ENCODE data around the gene INSIG2.

INSIG2 gene

GRCh38 chr2:118088051-118089024, at the start of gene INSIG2:
Gene INSIG2, plus strand, starts transcription at chr2:118088471. Its CDS starts 8,086 bp downstream, at chr2:118096557.
- DNase-seq, result peak; percentile 98

- no peak for DNase-seq
Observed at GRCh38 chr2:118040891-118041290, 47.4 kb upstream of the INSIG2 start.

- DNase-seq, result no peak
Observed at GRCh38 chr2:118044103-118044716, 44.1 kb upstream of the INSIG2 start.

GRCh38 chr2:118044854-118045253, 43.4 kb upstream of the INSIG2 start:
- no peak for DNase-seq

- no peak for DNase-seq
Observed at GRCh38 chr2:118045286-118045685, 43.0 kb upstream of the INSIG2 start.

- peak; percentile 75 for DNase-seq
Observed at GRCh38 chr2:118046634-118047210, 41.5 kb upstream of the INSIG2 start.

GRCh38 chr2:118047380-118047826, 40.9 kb upstream of the INSIG2 start:
- no peak for DNase-seq

GRCh38 chr2:118048401-118048800, 39.9 kb upstream of the INSIG2 start:
- DNase-seq, result no peak

- DNase-seq, result no peak
Observed at GRCh38 chr2:118049140-118049815, 39.0 kb upstream of the INSIG2 start.

GRCh38 chr2:118049816-118050140, 38.5 kb upstream of the INSIG2 start:
- DNase-seq, result peak; percentile 16

GRCh38 chr2:118050386-118050785, 37.9 kb upstream of the INSIG2 start:
- DNase-seq, result no peak

- no peak for DNase-seq
Observed at GRCh38 chr2:118050974-118051373, 37.3 kb upstream of the INSIG2 start.

- no peak for DNase-seq
Observed at GRCh38 chr2:118051826-118052358, 36.4 kb upstream of the INSIG2 start.

GRCh38 chr2:118052474-118052873, 35.8 kb upstream of the INSIG2 start:
- no peak for DNase-seq

- DNase-seq, result no peak
Observed at GRCh38 chr2:118053681-118054080, 34.6 kb upstream of the INSIG2 start.

- DNase-seq, result no peak
Observed at GRCh38 chr2:118054213-118055008, 33.9 kb upstream of the INSIG2 start.

GRCh38 chr2:118055512-118056164, 32.6 kb upstream of the INSIG2 start:
- DNase-seq, result no peak

GRCh38 chr2:118056165-118056534, 32.1 kb upstream of the INSIG2 start:
- DNase-seq, result no peak

GRCh38 chr2:118056801-118057200, 31.5 kb upstream of the INSIG2 start:
- DNase-seq, result no peak

- no peak for DNase-seq
Observed at GRCh38 chr2:118058951-118059350, 29.3 kb upstream of the INSIG2 start.

- no peak for DNase-seq
Observed at GRCh38 chr2:118059919-118060478, 28.3 kb upstream of the INSIG2 start.
